HG02973 (cell line): ENCODE results near the gene REV3L.

Source experiments
- ATAC-seq: cut with Tn5 transposase; IDR thresholded peaks from one replicate; pipeline ENCODE4 v1.9.1; 2021; ENCODE audit warnings: moderate library complexity; ENCODE audit not compliant: unreplicated experiment

The REV3L gene

DNA sequence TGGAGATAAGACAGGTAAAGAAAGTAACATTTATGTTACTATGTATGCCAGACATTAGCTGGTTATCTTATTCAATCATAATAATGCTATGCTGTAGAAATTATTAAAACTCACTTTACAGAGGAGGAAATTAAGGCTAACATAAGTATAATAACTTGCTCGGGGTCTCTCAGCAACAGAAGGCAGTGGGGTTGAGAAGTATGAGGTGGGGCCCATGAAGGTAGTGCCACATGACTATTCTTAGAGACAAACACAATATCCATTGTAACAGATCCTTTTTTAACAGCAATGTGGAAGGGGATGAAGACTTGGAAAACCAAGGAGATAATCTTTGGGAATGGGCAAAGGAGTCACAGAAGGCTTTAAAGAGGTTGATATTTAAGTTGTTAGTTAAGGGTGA lies 11.5 kb downstream of the REV3L start:
- ATAC-seq, result no peak

DNA sequence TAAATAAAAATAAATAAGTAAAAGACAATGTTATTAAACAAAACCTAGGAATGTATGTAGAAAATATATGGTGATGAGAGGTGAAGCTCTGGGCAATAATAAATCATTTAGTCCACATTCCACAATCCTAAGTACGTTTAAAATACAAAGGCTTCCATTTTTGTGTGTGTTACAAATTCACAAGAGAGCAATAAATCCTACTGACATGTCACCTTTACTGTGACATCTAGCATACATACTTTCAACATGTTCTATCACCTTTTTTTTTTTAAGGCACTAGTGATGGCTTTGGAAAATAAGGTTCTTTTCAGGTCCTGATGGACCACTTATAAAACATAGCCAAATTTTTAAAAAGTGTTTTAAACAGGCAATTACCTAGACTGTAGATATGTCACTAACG lies 12.0 kb downstream of the REV3L start:
- no peak for ATAC-seq

DNA sequence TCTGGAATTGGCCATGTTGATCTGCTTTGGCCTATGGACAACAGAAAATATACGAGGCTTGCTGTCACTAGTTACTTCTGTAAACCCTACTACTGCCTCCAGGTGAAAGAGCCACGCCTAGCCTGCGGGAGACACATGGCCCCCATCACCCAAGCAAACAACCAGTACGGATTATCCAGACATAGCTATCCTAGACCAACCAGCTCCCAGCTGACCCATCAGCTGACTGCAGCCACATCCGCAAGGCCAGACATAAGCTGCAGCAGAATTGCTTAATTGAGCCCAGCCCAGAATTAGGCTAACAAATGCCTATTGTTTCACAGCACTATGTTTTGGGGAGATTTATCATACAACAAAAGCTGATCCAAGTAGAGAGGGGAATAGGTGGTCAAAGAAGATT lies 13.5 kb downstream of the REV3L start:
- no peak for ATAC-seq

DNA sequence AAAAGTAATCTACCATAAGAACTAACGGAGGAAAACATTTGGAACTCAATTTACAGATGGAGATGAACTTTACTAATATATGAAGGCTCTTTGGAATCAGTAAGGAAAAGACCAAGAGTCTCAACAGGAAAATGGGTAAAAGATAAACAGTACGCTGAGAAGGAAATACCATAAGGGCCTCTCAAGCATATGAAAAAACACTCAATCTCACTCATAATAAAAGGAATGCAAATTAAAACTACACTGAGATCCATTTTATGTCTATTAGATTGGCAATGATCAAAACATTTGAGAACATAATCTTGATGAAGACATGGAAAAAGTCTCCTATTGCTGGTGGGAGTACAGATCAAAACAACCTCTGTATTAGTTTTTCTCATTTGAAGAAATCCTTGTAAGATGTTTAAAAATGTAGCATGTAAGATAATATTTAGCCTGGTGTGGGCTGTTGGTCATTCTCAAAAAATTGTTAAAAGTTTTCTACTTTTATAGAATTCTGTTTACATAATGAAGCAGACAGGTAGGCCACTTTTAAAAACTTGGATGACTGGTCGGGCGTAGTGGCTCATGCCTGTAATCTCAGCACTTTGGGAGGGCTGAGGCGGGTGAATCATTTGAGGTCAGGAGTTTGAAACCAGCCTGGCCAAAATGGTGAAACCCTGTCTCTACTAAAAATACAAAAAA lies 14.5 kb downstream of the REV3L start:
- no peak for ATAC-seq

DNA sequence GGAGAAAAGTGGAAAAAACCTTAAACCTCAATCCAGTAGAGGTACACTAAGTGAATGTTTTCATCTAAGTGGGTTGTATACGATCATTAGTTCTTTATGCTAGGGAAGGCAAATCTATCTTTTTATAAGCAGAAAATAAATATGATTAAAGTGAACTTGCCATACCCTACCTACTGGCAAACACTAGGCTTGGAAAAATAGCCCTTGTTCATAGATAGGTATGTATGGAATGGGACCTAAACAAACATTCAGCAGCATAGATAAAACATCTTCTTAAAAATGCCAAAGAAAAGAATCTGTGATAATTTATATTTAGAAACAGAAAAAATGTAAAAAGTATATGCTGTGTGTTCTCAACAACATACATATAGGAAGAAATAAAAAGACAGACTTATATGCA lies 18.8 kb downstream of the REV3L start:
- no peak for ATAC-seq

DNA sequence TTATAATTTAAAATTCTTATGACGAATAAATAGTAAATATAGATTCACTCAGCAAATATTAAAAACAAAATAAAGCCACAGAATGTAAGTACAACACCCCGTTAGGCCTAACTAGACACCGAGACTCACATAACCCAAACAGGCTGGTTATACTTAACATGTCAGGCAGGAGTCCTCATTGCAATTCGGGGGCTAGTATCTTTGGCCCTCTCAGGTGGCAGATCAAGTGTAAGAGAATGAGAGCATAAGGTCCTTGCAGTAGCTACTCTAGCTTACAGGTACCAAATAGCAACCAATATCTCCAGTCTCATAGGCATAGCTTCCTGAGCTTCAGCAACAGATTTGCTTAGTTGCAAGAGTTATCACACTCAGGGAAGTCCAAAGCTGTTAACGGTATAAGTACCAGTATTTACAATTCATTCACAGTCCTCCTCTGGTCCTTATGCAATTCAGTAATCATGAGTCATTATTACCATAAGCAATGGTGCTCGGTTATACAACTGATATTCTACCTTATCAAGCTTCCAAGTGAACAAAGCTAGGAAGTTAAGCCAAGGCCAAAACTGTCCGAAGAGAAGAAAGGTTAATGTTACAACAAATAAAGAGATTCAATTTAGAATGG lies 20.1 kb downstream of the REV3L start:
- ATAC-seq, result no peak

DNA sequence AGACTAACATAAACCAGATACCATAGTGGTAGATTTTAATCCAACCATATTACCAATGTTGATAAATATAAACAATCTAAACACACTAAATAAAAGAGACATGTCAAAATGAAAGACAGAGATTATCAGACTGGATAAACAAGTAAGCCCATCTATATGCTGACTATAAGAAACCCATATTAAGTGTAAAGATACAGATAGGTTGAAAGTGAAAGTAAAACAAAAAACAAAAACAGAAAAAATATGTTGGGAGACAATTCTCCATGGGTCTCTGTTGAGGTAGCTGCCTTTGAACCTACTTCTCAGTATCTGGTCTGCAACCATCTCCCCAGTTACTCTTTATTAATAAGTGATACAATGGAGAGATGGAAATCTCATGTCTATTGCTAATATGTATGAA lies 21.2 kb downstream of the REV3L start:
- ATAC-seq, result no peak

DNA sequence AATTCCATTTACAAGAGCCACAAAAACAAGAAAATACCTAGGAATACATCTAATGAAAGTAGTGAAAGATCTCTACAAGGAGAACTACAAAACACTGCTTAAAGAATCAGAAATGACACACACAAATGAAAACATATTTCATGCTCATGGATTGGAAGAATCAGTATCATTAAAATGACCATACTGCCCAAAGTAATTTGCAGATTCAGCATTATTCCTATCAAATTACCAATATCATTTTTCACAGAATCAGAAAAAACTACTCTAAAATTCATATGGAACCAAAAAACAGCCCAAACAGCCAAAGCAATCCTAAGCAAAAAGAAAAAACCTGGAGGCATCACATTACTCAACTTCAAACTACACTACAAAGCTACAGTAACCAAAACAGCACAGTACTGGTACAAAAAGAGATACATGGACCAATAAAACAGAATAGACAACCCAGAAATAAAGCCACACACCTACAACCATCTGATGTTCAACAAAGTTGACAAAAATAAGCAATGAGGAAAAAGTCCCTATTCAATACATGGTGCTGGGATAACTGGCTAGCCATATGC lies 24.3 kb downstream of the REV3L start:
- no peak for ATAC-seq

DNA sequence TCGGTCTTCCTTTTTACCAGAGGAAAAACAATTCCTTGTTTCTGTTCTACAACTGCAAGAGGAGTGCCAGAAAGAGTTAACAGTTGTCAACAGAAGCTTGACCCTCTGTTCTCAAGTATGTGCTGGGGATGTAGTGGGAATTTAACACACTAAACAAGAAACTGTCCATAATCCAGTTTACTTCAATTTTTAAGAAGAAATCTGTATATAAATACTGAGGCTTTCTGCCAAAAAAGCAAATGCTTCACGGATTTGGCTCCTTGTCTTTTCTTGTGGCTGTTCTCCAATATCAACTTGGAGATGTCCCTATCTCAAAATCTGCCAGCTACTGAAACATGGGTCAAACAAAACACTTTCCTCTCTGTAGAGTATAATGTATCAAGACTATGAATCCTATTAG lies 26.8 kb downstream of the REV3L start:
- ATAC-seq, result no peak

DNA sequence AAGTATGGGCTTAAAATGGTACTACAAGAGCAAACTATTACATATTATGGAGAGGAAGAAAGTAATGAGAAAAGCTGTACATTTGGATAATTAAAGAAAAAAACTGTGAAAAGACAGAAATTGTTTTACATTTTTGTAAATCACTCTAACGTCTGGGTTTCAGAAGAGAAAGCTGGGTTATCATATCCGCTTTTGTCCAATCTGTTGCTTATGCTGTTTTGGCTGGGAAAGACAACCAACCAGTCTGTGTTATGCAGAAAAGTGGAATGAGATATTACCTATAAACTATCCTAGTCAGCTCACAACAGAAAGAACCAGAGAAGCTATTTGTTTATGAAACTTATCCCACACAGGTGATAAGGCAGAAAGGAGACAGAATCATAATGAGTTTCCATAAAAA lies 32.4 kb downstream of the REV3L start:
- ATAC-seq, result no peak

DNA sequence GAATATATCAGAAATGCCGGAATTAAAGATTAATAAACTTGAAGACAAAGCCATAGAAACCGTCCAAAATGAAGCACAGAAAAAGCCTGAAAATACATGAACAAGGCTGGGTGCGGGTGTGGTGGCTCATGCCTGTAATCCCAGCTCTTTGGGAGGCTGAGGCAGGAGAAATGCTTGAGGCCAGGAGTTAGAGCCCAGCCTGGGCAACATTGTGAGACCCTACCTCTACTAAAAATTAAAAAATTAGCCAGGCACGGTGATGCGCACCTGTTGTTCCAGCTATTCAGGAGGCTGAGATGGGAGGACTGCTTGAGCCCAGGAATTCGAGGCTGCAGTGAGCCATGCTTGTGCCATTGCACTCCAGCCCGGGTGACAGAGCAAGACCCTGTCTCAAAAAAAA lies 32.9 kb downstream of the REV3L start:
- ATAC-seq, result no peak

DNA sequence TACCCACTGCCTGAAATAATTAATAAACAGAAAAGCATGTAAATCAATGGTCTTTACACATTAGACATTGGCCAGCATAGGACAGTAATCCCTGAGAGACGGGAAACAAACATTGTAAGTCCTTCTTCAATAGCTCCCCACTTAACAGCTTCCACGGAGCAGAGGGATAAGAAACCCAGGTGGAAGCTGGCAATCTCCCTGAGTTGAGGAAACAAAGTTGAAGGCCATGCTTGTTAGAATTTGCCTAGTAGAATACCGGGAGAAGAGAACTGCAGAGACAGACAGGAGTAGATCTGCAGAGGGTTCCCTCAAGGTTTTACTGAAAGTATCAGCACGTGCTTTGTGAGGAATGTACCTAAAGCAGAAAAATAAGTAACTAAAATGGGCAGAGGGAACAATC lies 33.9 kb downstream of the REV3L start:
- no peak for ATAC-seq

DNA sequence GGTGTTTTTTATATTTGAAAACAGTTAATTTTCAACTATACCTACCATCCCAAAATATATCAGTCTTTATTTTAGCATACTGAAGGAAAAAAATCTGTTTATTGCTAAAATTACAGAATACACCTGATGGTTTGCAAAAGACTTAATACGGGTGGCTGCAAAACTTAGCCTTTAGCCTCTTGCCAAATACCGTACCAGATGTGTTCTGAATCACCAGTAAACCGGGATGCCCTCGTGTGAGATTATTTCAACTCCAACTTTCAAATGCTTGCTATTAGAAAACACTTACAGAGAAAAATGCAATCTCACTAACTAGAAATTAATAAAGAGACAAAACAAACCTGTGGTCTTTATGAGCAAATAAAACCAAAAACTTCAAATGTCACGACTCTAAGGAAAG lies 36.0 kb downstream of the REV3L start:
- ATAC-seq, result no peak

DNA sequence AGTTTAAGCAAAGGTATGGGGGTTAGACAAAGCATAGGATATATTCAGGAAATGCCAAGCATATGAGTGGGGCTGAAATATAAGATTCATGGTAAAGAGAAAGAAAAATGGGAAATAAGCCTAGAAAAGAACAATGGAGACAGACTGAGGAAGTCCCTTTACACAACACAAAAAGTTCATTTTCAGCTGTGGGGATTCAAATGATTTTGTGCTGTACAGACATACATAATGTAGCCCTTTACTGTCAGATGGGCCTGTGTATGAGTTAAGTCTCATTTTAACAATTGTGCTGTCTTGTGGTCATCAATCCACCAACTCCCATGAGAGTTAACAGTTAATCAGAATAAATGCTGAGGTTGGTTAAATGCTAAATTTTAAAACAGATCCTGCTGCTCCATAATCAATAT lies 37.2 kb downstream of the REV3L start:
- no peak for ATAC-seq

DNA sequence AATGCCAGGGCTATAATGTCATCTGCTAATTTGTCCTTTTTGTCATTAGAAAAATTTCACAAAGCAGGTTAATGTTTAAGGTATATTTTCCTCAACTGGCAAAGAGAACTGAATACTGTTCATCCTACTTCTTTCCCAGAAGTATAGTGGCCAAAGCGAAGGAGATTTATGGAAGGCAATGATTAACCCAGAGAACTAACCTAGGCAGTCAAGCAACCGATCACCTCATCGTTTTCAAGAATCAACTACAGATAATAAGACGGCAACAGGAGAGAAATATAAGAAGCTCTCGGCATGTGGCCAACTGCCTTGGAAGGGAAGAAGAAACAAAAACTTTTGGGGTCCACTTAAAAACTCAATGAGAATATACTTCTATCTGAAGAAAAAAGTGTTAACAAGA lies 38.2 kb downstream of the REV3L start:
- no peak for ATAC-seq

DNA sequence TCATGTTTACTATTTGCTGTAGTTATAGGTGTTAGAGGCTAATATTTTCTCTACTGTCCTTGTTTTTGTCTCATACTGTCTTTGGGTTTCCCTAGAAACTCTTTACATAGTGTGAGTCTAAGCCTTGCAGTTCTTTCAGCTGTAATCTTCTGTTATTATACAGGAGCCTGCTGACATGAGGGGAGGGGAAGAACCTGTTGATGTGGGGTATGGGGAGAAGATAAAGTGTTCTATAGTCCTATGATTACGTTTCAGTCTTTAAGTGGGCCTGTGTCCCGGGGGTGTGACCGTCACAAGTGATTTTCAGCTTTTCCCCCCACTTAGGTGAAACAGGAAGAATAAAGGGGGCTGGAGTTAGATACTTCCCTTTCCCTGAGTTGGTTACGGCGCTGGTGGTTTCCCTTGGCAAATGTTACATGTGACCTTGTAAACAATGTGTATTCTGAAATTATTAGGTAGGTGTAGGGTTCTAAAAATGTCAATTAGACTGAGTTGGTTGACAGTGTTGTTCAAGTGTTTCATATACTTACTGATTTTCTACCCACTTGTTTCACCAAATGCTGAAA lies 41.3 kb downstream of the REV3L start:
- no peak for ATAC-seq

DNA sequence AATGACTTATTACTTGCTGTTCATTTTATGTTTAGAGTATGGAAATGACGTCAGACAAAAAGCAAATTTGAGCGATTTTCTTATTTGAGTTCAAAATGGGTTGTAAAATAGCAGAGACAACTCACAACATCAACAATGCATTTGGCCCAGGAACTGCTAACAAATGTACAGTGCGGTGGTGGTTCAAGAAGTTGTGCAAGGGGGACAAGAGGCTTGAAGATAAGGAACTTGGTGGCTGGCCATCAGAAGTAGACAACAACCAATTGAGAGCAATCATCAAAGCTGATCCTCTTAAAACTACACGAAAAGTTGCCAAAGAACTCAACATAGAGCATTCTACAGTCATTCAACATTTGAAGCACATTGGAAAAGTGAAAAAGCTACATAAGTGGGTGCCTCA lies 43.8 kb downstream of the REV3L start:
- ATAC-seq, result no peak

DNA sequence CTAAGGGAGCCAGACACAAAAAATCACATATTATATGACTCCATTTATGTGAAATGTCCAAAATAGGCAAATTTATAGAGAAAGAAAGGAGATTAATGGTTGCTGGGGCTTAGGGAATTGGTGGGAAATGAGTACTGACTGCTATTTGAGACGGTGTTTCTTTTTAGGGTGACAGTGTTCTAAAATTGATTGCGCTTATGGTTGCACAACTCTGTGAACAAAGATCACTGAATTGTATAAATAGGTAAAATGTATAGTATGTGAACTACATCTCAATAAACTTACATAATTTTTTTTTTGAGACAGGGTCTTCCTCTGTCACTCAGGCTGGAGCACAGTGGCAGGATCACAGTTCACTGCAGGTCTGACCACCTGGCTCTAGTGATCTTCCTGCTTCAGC lies 45.4 kb downstream of the REV3L start:
- ATAC-seq, result no peak

DNA sequence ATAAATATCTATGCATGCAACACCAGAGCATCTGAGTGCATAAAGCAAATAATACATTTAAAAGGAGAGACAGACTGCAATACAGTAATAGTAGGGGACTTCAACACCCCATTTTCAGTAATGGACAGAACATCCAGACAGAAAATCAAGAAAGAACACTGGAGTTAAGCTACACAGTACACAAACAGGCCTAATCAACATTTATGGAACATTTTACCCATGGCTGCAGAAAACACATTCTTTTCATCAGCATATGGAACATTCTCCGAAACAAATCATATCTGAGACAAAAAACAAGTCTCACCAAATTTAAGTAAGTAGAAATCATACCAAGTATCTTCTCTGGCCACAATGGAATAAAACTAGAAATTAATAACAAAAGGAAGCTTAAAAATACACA lies 50.5 kb downstream of the REV3L start:
- no peak for ATAC-seq

DNA sequence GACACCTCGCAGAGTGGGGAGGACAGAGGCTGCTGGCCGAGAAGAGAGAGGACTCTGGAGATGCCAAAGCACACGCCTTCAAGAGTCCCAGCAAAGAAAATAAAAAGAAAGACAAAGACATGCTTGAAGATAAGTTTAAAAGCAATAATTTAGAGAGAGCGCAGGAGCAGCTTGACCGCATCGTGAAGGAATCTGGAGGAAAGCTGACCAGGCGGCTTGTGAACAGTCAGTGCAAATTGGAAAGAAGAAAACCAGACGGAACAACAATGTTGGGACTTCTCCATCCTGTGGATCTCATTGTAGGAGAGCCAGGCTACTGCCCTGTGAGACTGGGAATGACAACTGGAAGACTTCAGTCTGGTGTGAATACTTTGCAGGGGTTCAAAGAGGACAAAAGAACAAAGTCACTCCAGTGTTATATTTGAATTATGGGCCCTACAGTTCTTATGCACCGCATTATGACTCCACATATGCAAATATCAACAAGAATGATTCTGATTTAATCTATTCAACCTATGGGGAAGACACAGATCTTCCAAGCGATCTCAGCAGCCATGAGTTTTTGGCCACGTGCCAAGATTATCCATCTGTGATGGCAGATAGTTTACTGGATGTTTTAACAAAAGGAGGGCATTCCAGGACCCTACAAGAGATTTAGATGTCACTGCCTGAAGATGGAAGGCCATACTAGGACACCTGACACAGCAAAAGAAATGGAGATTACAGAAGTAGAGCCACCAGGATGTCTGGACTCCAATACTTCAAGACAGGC lies 52.2 kb downstream of the REV3L start:
- ATAC-seq, result no peak

DNA sequence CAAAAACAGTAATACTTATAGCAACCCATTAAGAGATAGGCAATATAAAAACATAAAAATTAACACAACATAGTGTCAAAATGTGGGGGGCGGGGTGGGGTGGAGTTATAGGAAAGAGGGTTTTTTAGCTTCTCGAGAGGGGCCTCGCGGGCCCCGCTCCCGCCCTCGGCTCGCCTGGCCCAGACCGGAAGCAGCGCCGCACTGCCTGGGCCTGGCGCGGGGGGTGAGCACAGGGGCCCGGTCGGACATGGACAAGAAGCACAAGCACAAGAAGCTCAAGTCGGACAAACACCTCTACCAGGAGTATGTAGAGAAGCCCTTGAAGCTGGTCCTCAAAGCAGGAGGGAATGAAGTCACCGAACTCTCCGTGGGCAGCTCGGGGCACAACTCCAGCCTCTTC lies 53.4 kb downstream of the REV3L start:
- ATAC-seq, result no peak

DNA sequence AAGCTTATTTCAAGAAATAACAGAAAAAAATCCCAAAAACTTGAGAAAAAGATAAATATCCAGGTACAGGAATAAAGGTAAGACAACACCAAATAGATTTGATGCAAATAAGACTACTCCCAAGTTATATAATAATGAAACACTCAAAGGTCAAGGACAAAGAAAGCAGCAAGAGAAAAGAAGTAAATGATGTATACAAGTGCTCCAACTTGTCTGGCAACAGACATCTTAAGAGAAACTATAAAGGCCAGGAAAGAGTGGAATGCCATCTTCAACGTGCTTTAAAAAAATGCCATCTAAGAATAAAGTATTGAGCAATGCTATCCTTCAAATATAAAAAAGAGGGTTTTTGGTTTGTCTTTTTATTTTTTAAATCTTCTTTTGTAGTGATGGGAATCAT lies 54.2 kb downstream of the REV3L start:
- no peak for ATAC-seq
